ENCODE results near the gene C10orf88. TPM values are rescaled to one million over a fixed set of nuclear protein-coding genes. Genes with fewer than 3 reads are reported as not detected.
"Not testable (repeated sequence)": the region's sequence is repeated elsewhere in the genome, so short reads cannot be mapped to it uniquely, and the experiment has no call there.

C10orf88 gene
- total and polyA plus RNA-seq, 7 donors = 3.0 to 10.2 (median 3.6) TPM

DNA sequence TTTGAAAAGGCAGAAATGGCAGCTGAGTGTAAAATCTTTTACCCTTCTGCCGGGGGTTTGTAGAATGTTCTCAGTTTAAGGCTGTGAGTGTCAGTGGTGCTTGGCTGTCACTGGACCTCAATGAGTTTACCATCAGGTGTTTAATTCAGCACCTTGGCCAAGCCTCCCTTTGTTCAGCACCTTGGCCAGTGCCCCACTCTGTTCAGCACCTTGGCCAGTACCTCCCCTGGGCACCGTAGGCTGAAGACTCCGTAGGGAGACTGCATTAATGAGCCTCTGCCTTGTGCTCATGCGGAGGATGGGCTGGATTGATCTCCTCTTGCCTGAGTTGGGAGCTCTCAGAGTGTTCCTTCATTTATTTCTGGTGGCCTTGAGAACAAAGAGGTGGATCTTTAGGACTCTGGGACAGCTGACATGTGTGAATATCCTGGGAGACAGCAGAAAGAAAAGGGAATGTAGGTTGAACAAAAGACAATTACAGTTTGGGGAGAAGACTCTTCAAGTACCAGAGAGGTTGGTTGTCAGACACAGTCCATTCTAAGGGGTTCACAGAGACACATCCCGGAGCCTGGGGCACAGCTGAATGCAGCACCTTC is 42.0 kb downstream of the C10orf88 start:
- DNase-seq = no peak
- Histone ChIP-seq H3K9me3 (no peaks in the 10 kb centered on the region), H3K4me1 (no peaks in the 10 kb centered on the region), H3K4me3 (no peak overlapping the region), H3K36me3 (no peaks in the 10 kb centered on the region), H3K27me3 (no peaks in the 10 kb centered on the region), H3K27ac (no peak overlapping the region)
- intact Hi-C loops (cut with DNase I) = no loop called here
- TF ChIP-seq EP300 (IDR thresholded peaks at IDR 0.05) (no peak), POLR2A (IDR thresholded peaks at IDR 0.05) (no peak), POLR2AphosphoS5 (IDR thresholded peaks at IDR 0.05) (no peak)
- TF ChIP-seq, protein P1, sequence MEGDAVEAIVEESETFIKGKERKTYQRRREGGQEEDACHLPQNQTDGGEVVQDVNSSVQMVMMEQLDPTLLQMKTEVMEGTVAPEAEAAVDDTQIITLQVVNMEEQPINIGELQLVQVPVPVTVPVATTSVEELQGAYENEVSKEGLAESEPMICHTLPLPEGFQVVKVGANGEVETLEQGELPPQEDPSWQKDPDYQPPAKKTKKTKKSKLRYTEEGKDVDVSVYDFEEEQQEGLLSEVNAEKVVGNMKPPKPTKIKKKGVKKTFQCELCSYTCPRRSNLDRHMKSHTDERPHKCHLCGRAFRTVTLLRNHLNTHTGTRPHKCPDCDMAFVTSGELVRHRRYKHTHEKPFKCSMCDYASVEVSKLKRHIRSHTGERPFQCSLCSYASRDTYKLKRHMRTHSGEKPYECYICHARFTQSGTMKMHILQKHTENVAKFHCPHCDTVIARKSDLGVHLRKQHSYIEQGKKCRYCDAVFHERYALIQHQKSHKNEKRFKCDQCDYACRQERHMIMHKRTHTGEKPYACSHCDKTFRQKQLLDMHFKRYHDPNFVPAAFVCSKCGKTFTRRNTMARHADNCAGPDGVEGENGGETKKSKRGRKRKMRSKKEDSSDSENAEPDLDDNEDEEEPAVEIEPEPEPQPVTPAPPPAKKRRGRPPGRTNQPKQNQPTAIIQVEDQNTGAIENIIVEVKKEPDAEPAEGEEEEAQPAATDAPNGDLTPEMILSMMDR (IDR thresholded peaks at IDR 0.05) = no peak
- 27 to 28% methylated on average over 5 of the region's 5 CpGs for WGBS, 2 donors

DNA sequence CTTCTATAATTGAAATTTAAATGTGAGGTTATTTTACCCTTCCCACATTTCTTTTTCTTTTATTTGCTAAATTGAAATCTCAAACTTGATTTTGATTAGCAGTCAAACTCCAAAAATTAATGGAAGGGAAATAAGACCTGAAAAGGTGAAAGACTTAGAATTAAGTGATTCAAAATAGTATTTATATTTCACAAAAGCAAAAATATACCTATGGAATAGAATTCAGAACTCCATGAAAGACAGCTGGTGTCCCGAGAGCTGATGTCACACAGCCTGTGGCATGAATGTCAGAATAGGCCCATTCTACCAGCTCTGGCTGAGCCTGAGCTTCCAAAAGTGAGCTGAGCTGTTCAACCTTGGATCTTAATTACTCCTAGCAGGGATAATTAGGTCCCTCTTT is 43.7 kb downstream of the C10orf88 start, which contains the start of gene FAM24A:
FAM24A (plus strand) TSS at position 301 of the 400 bp plus-strand sequence. CDS start 1,025 bp downstream, outside the sequence.
- Histone ChIP-seq H3K9me3 (no peaks in the 10 kb centered on the region), H3K4me1 (no peaks in the 10 kb centered on the region), H3K36me3 (no peaks in the 10 kb centered on the region), H3K4me3 (no peak within 1 kb of the TSS), H3K27me3 (no peaks in the 10 kb centered on the region), H3K27ac (no peak within 1 kb of the TSS)
- intact Hi-C loops (cut with DNase I) = no loop called here
- WGBS, 2 donors = 75 to 81% methylated on average over 1 of the region's 1 CpG
- no peak for DNase-seq
- TF ChIP-seq POLR2A (IDR thresholded peaks at IDR 0.05) = no peak
- TF ChIP-seq EP300 (IDR thresholded peaks at IDR 0.05) = no peak

DNA sequence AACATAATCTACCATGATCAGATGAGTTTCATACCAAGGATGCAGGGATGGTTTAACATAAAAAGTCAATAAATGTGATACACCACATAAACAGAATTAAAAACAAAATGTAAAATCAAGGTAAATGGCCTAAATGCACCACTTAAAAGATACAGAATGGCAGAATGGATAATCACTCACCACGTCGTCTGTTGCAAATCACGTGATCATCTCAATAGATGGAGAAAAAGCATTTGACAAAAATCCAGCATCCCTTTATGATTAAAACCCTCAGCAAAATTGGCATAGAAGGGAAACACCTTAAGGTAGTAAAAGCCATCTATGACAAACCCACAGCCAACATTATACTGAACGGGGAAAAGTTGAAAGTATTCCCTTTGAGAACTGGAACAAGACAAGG is 50.2 kb downstream of the C10orf88 start:
- WGBS, 2 donors = 76 to 80% methylated on average over 4 of the region's 4 CpGs
- intact Hi-C loops (cut with DNase I) = not testable (repeated sequence)

DNA sequence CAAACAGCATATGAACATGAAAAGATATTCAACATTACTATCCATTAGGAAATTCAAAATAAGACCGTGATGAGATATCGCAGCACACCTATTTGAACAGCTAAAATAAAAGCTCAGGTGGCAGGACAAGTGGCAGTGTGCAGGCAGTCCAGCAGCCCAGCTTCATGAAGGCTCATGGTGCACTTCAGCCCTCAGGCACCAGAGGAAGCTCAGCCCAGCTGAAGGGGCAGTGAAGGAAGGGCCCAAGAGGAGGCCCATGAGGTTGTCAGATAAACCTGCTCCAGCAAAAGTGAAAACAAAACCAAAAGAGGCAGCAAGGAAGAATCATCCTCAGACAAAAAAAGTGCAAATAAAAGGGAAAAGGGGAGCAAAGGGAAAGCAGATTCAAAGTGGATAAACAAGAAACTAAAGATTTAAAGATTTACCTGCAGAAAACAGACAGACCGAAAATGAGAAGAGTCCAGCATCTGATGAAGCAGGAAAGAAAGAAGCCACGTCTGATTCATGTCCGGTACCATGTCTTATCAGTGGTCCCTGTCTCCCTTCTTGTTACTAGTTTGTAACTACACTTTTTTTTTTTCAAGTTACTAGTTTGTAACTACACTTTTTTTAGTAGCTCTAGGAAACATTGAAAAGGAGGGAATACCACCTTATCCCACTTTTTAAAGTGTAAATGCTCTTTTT is 59.6 kb downstream of the C10orf88 start:
- no peaks in the 10 kb centered on the region for H3K27me3 ChIP-seq
- 87 to 90% methylated on average over 5 of the region's 5 CpGs for WGBS, 2 donors
- DNase-seq = no peak
- no peaks in the 10 kb centered on the region for H3K36me3 ChIP-seq
- intact Hi-C loops (cut with DNase I) = no loop called here
- no peaks in the 10 kb centered on the region for H3K4me1 ChIP-seq
- H3K4me3 ChIP-seq = no peak overlapping the region
- no peak overlapping the region for H3K27ac ChIP-seq
- no peak for TF ChIP-seq POLR2A (IDR thresholded peaks at IDR 0.05)
- TF ChIP-seq, protein P1 (IDR thresholded peaks at IDR 0.05) = no peak
- no peaks in the 10 kb centered on the region for H3K9me3 ChIP-seq

More for the DNA sequence above, 50.2 kb downstream of the C10orf88 start:
- DNase-seq, H3K36me3 ChIP-seq, H3K27ac ChIP-seq, H3K4me1 ChIP-seq, H3K9me3 ChIP-seq, H3K4me3 ChIP-seq, H3K27me3 ChIP-seq: not testable (repeated sequence)

DNA sequence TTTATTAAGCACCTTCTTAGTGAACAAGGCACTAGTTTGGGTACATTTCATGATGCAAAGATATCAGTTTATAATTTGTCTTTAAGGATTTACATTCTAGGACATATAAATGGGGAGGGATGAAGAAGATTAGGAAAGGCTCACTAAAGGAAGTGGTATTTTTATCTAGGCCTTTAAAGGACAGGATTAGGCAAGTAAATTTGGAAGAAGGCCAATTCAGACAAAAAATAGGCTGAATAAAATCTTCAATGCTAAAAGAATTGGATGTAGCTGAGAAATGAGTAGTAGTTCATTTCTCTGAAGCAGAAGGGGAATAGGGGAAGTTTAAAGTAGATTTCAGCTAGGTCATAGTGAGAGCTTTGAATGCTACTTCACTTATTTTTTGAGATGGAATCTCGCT is 69.9 kb downstream of the C10orf88 start:
- intact Hi-C loops (cut with DNase I) = no loop called here
- no peak for DNase-seq
- 93 to 95% methylated on average over 1 of the region's 1 CpG for WGBS, 2 donors
- Histone ChIP-seq H3K4me3 (no peak overlapping the region), H3K36me3 (no peaks in the 10 kb centered on the region), H3K27ac (no peak overlapping the region), H3K4me1 (peaks cover 0 to 12% (median 9%) of the 10 kb centered on the region in 4 donors), H3K27me3 (no peaks in the 10 kb centered on the region), H3K9me3 (no peaks in the 10 kb centered on the region)
- TF ChIP-seq, protein P1 (IDR thresholded peaks at IDR 0.05) = no peak
- no peak for TF ChIP-seq EP300 (IDR thresholded peaks at IDR 0.05)

DNA sequence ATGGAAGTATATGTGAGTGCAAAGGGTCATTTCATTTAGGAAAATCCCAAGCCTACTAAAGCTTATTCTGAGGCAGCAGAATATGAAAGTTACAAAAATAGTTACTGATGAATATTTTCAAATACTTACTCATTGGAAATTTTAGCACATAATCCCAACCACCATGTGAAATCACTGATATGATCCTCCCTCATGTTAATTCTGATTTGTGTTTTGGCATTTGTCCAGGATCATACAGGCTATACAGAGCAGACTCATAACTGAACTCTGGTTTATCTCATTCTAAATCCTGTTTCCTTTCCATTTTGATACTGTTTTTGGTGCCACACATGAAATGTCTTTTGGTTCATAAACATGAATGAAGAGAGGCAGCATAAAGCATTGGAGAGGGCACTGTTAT is 71.3 kb downstream of the C10orf88 start:
- H3K27me3 ChIP-seq = no peaks in the 10 kb centered on the region
- no peaks in the 10 kb centered on the region for H3K36me3 ChIP-seq
- DNase-seq = no peak
- no peak overlapping the region for H3K27ac ChIP-seq
- no peak for TF ChIP-seq POLR2A (IDR thresholded peaks at IDR 0.05)
- no peak for TF ChIP-seq POLR2AphosphoS5 (IDR thresholded peaks at IDR 0.05)
- no peak for TF ChIP-seq EP300 (IDR thresholded peaks at IDR 0.05)
- TF ChIP-seq, protein P1 (IDR thresholded peaks at IDR 0.05) = no peak
- no peak overlapping the region for H3K4me3 ChIP-seq
- intact Hi-C loops (cut with DNase I) = no loop called here
- peaks cover 0 to 18% (median 13%) of the 10 kb centered on the region in 4 donors for H3K4me1 ChIP-seq
- no peaks in the 10 kb centered on the region for H3K9me3 ChIP-seq
